Measurements from ENCODE around the gene CEP128.

- TF ChIP-seq CTCF (IDR thresholded peaks at IDR 0.05) (no peak), POLR2A (IDR thresholded peaks at IDR 0.05) (no peak), EP300 (IDR thresholded peaks at IDR 0.05) (no peak), POLR2AphosphoS5 (IDR thresholded peaks at IDR 0.05) (no peak)
Observed at GRCh38 chr14:80764496-80764895, 177.0 kb downstream of the CEP128 start.

Data from gastroesophageal sphincter (tissue), 3 donors.